Stimulated activated CD4-positive, alpha-beta T cell treated with anti-CD3 and anti-CD28 coated beads, Interleukin-12 subunit alpha, Interleukin-12 subunit beta, amount 100 ng/mL, for 48 hours (primary cell): ENCODE data around the gene TRABD2A.

Experiments used
- DNase-seq, 3 donors: peaks; one replicate each; pipeline ENCODE4 v3.0.0-alpha.2; 2020; ENCODE audit warnings: low read depth in 2 of 3, low spot score in 1 of 3

The TRABD2A gene

DNA sequence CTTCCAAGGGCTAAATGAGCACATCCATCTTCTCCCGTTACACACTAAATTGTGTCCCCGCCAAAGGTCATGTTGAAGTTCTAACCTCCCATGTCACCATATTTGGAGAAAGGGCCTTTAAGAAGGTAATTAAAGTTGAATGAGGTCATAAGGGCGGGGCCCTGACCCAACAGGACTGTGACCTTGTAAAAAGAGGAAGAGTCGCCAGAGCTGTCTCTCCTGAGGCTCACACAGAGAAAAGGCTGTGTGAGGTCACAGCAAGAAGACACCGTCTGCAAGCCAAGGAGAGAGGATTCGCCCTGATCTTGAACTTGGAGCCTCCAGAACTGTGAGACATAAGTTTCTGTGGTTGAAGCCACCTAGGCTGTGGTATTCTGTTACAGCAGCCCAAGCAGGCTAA is 24.1 kb downstream of the TRABD2A start:
- DNase-seq, result no peak

DNA sequence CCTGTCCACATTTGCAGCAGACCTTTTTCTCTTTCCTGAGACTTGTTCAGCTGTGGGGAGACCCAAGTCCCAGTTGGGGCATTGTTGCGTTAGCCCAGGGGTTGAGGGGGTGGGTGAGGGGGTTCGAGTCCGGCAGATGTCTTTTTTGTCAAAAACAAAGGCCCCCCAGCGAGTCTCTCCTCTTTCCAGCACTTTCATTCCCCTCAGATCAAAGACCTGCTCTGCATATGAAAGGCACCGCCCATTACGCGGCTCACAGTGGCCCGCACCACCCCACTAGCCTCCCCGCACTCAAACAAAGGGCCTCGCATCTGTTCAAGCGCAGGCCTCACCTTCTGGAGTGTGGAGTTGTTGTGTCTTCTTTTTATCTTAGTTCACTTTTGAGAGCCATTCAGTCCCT is 25.2 kb downstream of the TRABD2A start:
- no peak for DNase-seq

DNA sequence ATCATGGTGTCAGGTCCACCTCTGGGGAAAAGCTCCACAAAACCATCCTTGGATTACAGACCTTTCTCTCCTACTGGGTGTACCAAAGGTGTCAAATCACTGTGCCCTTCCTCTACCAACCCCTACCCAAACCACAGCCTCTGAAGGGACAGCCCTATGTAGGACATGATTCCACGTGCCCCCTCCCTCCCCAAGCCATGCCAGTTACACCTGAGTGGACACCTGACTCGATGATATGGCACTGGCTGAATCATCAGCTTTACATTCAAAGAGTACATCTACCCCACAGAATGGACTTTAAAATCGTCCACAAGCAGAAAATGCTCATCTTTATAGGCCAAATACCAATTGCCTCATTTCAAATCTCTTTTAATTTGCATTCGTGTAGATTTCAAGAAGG is 26.0 kb downstream of the TRABD2A start:
- no peak for DNase-seq

DNA sequence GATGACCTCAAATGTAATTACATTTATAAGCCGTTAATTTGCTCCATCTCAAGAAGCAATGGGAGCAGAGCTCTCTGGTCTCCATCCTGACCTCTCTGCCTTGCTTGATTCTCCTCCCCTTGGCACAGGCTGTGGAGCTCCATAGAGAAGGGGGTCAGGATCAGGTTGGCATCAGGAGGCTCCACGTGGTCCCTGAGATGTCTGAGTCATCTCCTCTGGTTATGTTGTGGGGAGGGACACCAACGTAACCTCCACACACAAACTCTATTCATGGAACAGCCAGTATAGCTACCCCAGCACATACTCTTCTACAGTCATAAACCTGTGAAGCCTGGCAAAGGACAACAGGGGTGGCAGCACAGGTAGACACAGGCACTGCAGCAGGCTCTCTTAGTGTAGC is 29.0 kb downstream of the TRABD2A start:
- DNase-seq, result no peak

DNA sequence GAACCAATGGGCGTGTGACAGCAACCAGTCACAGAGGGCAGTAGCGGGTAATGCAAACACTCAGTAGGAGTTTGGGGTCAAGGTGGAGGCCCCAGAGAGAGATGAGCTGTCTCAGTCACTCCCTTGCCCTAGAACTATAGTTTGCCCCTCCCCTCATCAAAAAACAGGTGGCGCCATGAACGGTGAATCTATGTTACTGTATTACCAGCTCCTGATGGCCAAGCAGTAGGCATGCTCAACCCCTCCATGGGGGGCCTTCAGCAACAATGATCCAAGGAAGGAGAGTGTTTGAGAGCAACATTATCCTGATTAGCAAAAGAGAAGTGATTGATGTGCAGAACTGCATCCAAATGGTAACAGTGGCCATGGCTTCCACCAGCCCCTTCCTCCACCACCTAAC is 30.4 kb downstream of the TRABD2A start:
- no peak for DNase-seq

DNA sequence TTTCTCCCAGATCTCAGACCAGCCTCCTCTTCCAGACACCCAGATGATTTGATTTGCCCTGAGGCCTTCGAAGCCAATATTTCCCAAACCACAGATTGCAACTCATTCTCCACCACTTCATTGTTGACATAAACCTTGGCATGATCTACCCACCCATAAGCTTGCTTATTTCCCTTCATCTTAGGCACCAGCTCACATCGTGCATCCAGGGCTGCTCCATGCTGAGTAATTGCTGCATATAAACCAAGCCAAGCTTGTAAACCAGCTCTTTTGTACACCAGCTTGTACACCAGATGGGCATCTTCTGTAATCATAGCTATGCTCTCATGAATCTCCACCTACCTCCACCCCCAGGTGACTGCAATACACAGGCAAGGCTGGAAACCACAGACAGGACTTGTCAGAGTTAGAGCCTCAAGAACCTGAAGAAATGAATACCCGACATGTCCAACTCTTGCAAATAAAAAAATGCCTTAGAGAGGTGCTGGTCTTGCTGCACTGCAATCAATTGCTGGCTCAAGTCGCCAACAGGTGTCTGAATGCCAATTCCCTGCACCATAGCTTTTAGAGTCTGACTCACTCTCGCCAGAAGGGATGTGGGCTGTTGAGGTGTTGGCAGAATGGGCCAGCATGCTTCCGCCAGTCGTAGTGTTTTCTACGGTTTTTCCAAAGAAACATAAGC is 31.5 kb downstream of the TRABD2A start:
- DNase-seq, result peak in 2 of 3 donors; percentile 37 to 44

DNA sequence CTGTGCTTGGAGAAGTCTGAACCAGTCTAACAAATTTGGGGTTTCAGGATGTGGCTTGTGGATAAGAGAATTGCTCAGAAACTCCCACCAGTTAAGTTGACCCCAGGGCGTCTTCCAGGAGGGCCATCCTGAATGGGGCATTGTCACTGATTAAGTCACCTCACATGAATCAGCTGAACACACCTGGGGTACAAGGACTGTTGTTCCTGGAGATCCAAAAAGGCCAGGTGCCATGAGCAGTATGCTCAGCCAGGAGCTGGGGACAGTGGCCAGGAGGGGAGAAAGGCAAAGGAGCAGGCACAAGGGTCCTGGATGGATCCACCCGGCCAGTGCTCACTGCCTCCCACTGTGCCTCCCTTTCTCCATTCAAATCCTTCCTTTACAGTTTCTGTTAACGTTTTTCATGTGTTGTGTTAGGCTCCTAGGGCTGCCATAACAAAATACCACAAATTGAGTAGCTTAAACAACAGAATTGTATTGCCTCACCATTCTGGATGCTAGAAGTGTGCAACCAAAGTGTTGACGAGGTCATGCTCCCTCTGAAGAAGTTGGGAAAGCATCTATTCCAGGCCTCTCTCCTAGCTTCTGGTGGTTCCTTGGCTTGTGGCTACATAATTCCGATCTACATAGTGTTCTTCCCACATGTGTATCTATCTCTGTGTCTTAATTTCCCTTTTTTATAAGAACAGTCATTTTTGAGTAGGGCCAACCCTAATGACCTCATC is 33.4 kb downstream of the TRABD2A start:
- DNase-seq, result no peak

DNA sequence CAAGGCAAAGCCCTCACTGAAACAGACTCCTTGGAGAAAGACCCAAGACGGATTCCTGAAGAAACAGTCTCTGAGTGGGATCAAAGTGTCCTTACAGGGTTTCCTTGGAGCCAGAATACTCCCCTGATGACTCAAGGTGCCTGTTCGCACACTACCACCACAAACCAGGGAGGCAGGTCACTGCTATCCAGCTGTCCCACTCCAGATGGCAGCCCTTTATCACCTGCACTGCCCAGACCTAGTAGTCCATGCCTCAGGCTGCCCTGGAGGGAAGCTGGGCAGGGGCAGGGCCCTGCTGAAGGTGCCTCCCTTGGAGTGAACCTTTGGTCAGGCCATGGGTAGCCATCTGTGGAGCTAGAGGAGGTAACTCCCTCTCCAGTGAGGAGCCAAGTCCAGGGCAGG is 34.1 kb downstream of the TRABD2A start:
- DNase-seq, result no peak

DNA sequence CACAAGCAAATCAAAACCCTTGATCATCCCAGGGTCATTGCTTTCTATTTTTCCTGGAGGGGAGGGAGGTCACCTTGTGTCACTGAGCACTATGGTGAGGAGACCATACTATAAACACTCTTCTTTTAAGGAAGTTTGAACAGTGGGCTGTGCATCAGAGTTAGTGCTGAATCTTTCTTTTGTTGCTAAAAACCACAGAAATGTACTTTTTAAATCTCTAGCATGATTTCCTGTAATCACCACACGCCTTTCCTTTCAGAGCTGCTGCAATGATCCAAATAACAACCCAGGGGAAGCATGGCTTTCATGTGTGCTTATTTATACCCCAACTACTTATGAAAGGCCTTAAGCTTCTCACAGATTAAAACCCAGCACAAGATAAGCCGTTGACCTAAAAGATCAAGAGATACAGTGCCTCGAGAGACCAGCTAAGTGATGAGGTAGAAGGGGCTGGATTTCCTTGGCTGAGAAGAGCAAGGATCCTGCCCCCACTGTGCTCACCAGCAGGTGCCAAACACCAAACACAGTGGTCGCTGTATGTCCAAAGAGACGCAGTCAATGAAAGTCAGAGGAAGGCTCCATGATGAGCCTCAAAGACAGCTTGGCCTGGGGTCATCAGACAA is 34.7 kb downstream of the TRABD2A start:
- no peak for DNase-seq

DNA sequence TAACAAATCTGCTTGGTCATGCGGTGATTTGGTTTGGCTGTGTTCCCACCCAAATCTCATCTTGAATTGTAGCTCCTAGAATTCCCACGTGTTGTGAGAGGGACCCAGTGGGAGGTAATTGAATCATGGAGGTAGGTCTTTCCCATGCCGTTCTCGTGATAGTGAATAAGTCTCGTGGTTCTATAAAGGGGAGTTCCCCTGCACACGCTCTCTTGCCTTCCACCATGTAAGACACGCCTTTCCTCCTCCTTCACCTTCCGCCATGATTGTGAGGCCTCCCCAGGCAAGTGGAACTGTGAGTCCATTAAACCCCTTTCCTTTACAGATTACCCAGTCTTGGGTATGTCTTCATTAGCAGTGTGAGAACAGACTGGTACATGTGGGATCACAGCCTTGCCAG is 36.7 kb downstream of the TRABD2A start:
- DNase-seq, result no peak

DNA sequence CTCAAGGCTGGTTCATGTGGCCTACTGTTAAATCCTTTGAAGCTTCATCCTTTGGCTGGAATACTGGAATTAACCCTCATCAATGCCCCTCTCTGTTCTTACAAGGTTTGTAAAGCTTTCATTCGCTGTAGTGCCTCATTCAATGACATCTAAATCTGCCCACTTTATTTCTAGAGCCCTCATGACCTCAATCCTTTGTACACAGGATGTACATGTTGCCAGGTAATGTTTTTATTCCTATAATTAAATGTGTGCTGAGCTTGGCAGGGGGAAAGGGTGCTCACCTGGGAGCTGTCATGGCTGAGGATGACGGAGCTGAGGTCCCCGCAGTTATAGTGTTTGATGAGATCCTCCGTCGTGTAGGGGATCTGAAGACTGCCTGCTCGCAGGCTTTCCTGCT is 39.3 kb downstream of the TRABD2A start:
- no peak for DNase-seq

DNA sequence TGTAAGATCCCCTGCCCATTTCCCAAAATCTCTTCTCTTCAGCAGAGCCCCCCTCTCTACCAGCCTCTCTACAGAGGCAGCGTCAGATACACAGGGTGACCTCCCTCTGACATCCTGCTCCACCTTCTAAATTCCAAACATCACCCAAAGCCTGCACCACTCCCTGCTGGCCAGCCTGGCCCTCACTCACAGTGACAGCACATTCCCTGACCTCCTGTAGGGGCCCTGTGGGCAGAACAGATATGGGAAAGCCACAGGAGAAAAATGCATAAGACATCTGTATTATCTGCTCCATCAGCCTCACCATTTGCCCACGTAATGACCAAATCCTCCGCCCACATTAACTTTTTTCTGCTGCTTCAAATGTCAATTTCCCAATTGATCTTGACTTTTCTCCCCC is 40.6 kb downstream of the TRABD2A start:
- DNase-seq, result no peak

DNA sequence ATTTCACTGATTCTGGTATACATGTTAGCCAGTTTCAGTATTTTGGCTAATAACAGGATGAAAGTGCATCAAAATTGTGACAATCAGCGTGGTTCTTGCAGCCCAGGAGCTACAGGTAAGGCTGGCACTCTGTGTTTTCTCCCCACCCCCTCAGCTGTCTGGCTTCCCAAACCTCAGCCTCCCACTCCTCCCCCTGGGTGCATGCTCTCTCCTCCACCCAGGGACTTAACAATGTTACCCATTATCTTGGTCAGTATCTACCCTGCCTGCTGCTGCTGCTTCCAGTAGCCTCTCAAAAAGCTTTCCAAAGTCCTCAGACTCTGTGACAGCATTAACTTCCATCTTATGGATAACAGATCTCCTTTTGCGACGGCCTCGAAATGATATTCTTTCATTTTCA is 41.0 kb downstream of the TRABD2A start:
- no peak for DNase-seq

DNA sequence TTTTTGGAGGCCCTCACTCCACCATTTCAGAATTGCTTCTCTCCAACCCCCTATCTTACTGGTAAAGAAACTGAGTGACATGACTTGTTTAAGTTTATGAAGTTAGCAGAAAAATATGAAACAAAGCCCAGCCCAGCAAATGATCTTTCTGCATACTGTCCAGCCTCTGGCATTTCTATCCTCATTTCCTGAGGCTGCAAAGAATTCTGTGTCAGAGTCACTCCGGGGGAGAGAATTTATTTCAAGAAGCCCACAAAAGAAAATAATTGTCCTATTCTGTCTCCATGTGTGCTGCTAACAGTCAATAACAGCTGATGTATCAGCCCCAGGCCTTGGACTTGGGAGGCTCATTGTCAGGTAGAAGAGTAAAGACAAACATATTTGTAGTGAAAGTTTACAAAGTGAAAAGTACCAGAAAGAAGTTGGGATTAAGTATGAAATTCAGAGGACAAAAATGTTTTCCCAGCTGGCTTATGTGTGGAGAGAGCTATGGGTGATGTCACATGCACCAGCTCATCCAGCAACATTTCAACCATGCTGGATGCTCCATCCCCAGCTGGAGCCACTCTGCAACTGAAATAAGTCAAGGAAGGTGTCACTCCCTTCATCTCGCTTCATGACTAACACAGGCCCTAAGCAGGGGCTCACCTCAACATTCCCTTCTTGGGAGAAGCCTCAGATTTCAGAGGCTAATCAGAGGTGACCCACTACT is 42.3 kb downstream of the TRABD2A start:
- no peak for DNase-seq

DNA sequence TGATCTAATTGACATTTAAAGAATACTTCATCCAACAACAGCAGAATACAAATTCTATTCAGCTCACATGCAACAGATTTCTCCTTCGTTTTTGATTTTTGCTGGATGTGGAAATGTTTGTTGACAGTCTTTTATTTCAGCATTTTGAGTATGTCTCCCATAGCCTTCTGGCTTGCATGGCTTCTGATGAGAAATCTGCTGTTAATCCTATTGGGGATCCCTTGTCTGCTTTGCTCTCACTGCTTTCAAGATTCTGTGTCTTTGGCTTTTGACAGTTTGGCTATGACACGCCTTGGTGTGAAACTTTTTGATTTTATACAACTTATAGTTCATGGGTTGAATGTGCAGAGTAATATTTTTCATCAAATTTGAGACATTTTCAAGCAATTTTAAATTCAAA is 44.7 kb downstream of the TRABD2A start:
- no peak for DNase-seq

DNA sequence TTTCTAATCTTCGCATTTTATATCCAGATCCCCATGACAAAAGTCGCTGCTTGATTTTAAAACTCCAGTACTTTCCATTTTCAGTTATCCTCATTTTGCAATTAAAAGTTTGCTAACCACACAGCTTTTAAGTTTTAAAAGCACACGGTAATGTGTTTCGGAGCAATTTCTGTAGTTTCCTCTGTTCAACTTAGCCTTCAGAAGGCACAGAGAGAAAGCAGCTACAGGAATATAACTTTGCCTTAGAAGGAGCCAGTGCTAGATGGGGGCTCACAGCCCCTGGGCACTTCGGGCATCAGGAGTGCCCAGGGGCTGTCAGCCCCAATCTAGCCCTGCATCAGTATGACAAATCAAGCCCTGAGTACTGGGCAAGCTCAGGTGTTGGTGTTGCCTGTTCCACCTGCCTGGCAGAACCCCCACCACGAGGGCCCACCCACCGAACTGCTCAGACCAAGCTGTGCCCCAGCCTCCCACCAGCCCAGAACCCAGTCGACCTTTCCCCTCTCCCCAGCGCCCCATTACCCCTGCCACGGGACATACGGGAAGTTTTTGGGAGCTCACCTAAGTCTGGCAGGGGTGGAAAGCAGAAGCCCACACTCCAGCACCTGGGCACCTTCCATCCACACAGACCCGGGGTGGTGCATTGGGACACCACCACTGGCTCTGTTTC is 47.3 kb downstream of the TRABD2A start:
- DNase-seq, result no peak

DNA sequence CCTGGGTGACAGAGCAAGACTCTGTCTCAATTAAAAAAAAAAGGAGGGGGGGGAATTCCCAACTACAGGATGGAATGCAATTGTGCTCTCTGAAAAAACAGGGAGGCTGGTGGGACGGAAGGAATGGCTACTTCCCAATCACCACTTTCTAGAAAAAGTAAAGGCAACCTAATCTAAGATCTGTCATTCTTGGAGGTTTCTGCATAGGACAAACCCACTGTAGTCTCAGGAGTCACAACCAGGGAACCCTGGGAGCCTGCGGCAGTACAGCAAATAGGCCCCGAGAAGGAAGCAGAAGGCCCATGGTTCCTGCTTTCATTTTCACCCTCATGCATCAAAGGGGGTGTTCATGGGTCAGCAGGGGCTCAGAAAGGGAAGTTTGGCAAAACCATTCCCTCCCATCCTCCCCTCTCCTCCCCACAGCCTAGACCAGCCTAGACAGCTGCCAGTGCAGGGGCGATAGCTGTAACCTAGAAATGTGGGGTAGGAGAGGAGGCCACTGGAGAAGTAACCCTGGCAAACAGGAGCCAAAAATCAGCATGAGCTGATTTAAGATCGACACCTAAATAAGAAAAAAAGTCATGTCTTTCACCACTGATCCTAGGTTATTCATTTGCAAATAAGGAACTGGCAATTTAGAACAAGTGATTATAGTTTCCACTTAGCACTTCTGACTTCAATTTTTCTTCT is 48.0 kb downstream of the TRABD2A start:
- no peak for DNase-seq

DNA sequence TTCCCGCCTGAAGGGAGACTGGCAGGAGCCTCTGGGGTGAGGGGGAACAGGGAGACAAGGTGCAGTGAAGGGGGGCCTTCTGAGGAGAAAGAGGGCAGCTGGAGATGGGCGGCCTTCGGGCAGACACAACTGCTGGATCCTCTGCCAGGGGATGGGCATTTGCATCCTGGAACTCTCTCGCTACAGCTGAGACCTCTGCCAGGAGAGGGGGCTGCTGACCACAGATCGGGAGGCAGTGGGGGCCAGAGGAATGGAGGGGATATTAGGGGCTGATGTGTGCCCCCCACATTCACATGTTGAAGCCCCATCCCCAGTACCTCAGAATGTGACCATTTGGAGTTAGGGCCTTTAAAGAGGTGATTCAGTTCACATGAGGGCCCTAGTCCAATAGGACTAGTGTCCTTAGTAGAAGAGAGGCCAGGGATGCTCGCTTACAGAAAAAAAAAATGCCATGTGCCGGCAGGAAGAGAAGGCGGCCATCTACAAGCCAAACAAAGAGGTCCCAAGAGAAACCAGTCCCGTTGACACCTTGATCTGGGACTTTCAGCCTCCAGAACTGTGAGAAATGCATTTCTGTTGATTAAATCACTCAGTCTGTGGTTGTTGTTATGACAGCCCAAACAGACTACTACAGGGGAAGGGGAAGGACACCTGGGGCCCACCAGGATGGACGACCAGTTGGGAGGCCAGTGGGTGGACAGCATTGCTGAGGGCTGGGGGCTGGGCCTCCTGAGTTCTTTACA is 50.0 kb downstream of the TRABD2A start:
- no peak for DNase-seq

DNA sequence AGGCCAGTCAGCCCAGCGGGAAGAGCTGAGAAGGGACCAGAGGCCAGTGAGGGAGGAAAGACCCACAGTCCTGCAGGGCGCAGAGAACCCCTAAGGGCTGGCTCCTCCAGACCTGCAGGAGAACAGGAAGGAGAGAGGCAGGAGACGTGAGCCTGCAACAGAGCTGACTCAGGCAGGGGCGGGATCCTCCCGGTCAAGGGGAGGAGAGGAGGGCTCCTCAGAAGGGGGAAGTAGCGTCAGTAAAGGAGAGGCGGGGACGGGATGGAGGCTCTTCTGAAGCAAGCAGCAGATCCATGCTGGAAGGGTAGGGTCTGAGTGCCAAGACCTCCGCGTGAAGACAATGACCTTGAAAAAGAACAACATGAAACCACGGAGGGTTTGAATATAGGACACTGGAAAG is 50.8 kb downstream of the TRABD2A start:
- DNase-seq, result no peak

DNA sequence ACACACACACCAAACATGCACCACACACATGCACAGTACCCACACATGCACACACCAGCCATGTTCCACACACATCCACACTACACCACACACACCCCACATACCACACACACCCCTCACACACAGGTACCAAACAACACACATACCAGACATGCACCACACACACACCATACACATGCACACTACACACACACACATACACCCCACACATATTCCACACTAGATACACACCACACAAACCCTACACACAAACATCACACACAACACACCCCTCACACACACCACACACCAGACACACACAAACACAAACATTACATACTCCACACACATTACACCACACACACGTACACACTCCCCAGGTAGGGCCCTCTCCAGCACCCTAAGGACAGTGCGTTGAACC is 51.2 kb downstream of the TRABD2A start:
- DNase-seq, result no peak
